HG03521 (cell line): ENCODE results near the gene GPC5.
"Not testable (repeated sequence)": the region's sequence is repeated elsewhere in the genome, so short reads cannot be mapped to it uniquely, and the experiment has no call there.

Experiments
- ATAC-seq: cut with Tn5 transposase; IDR thresholded peaks from one replicate; pipeline ENCODE4 v1.9.1; 2021; ENCODE audit warnings: mild to moderate bottlenecking, moderate library complexity; ENCODE audit not compliant: unreplicated experiment

Gene GPC5

DNA sequence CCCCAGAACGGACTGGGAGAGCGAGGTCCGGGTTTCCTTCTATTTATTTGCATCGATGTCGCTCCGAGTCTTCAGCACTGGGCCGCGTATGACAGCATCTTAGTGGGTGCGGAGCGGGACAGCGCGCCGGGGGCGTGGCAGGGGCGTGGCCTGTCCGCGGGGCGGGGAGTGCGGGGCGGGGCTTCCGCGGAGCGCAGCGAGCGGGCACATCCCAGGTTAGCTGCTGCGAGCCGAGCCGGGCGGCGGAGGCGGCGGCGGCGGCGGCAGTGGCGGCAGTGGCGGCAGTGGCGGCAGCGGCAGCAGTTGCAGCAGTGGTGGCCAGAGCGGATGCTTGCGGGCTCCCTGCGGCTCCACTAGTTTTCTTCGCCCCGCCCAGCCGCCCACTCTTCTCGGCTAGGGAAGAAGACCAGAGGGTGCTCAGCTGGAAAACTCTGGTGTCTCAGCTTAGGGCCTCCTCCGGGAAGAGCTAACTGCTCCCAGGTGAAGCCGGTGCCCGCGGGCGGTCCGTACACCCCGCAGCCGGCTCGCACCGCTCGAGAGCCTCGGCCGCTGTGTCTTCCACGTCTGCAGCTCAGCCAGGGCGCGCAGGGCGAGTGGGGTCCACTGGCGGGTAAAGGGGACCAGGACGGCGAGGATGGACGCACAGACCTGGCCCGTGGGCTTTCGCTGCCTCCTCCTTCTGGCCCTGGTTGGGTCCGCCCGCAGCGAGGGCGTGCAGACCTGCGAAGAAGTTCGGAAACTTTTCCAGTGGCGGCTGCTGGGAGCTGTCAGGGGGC is at the start of gene GPC5:
TSS of gene GPC5 (plus strand) at position 209 of the 776 bp plus-strand sequence.
- ATAC-seq: peak; percentile 98

DNA sequence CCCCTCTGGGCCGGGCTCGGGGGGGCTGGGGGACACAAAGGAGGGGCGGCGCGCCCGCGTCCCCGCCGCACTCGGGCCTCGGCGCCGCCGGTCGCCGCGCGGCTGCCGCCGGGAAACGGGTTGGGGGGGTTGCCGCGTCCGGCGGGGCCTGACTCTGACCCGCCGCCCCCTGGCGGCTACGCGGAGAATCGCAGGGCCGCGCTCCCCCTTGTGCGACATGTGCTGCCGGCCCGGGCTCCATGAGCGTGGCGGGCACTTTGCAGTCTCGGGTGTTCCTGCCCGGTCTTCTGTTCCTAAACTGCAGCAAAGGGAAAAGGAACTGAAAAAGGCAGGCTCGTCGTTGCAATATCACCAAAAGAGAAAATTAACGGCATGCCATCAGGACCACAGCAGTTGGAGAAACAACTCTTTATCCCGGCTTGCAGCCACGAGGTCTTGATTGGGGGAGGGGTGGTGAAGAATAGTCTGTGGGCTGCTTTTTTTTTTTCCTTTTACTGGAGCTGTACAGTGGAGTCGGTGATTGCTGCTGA is 49.5 kb upstream of the GPC5 start:
- peak; percentile 49 for ATAC-seq

DNA sequence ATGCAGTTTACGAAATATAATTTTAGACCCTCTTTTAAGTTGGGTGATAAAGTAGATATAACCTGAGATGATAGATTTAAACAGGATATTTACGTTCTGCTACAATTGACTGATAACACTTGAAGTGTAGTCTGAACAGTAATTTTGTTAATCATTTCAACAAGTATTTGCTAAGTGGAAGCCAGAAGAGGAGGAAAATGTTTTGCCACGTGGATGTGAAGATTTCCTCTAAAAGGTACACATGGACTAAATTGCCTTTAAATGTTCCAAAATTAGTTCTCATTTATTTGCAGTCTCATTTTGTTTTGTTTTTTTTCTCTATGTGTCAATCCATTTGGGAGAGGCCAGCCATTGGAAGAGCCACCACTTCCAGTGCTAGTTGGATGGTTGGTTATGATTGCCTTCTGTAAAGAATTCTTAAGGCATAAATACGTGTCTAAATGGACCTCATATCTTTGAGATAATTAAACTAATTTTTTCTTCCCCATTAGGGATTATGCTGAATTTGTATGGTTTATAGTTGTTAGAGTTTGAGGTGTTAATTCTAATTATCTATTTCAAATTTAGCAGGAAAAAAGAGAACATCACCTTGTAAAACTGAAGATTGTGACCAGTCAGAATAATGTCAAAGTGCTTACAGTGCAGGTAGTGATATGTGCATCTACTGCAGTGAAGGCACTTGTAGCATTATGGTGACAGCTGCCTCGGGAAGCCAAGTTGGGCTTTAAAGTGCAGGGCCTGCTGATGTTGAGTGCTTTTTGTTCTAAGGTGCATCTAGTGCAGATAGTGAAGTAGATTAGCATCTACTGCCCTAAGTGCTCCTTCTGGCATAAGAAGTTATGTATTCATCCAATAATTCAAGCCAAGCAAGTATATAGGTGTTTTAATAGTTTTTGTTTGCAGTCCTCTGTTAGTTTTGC is 48.2 kb upstream of the GPC5 start:
- ATAC-seq: no peak

DNA sequence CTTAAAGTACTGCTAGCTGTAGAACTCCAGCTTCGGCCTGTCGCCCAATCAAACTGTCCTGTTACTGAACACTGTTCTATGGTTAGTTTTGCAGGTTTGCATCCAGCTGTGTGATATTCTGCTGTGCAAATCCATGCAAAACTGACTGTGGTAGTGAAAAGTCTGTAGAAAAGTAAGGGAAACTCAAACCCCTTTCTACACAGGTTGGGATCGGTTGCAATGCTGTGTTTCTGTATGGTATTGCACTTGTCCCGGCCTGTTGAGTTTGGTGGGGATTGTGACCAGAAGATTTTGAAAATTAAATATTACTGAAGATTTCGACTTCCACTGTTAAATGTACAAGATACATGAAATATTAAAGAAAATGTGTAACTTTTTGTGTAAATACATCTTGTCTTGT is 47.3 kb upstream of the GPC5 start:
- ATAC-seq: no peak

DNA sequence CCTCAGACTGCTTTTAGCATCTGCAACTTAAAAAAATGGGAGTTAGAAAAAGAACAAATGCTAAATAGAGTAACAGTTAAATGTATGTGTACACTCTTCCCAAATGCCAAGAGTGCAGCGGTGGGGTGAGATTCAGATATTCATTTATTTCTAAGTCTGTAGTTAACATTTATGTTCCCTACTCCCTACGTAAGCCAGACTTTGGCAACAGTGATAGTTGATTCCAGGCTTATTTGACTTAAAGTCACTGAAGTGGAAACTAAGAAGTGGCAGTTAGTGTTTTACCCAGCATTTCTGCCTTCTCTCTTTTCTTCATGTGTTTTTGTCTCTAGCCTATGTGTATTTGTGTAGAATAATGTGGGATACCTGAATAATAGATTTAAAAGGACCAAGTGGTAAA is 46.4 kb upstream of the GPC5 start:
- no peak for ATAC-seq

DNA sequence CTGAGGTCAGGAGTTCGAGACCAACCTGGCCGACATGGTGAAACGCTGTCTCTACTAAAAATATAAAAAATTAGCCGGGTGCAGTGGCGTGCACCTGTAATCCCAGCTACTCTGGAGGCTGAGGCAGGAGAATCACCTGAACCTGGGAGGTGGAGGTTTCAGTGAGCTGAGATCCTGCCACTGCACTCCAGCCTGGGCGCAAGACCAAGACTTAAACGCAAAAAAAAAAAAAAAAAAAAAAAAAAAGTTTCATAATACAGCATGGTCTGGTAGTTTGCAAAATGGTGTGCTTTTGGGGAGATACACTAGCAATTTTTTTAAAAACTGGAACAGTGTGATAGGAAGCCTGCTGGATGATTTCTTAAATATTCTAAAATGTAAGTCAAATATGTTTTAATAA is 45.5 kb upstream of the GPC5 start:
- not testable (repeated sequence) for ATAC-seq

DNA sequence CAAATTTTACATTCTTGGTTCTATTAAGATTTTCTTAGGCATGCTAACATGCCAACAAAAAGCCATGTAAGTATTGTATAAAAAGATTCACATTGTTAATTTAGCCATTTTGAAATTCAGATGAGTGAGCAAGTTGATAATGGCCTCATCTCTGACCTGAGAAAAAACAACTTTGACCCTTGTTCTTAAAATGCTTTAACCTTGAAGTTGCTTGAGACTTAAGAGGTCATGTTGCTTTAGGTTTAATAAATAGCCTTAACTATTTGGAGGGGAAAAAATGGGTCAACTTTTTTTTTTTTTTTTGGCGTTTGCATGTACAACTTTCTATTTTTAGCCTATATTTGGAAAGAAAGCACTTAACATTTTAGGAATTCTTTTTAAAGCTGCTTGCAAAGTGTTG is 44.9 kb upstream of the GPC5 start:
- ATAC-seq: no peak

DNA sequence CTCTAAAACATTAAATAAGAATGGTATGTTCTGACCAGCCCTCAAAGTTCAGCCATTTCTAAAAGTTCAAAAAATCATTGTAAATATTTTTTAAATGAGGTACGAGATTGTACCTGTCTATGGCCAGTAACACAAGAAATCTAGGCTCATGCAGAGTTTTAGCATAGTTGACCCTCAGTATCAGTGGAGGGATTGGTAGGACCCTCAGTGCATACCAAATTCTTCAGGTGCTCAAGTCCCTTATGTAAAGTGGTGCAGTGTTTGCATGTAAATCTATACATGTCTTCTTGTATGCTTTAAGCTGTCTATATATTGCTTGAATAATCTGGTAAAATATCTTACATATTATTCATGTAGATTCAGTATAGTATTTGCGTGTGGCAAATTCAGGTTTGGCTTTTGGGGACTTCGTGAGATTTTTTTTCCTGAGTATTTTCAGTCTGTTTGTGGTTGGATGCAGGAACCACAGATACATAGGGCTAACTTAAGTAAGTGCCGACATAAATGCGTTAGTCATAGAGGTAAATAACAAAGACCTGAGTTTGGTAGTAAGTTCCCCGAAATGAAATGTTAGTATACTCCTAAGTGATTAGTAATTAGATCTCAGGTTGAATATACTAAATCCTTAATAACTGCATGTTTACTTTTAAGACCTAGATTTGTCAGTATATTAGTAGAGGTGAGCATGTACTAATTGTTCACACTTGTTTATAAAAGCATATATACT is 43.2 kb upstream of the GPC5 start:
- ATAC-seq: no peak

DNA sequence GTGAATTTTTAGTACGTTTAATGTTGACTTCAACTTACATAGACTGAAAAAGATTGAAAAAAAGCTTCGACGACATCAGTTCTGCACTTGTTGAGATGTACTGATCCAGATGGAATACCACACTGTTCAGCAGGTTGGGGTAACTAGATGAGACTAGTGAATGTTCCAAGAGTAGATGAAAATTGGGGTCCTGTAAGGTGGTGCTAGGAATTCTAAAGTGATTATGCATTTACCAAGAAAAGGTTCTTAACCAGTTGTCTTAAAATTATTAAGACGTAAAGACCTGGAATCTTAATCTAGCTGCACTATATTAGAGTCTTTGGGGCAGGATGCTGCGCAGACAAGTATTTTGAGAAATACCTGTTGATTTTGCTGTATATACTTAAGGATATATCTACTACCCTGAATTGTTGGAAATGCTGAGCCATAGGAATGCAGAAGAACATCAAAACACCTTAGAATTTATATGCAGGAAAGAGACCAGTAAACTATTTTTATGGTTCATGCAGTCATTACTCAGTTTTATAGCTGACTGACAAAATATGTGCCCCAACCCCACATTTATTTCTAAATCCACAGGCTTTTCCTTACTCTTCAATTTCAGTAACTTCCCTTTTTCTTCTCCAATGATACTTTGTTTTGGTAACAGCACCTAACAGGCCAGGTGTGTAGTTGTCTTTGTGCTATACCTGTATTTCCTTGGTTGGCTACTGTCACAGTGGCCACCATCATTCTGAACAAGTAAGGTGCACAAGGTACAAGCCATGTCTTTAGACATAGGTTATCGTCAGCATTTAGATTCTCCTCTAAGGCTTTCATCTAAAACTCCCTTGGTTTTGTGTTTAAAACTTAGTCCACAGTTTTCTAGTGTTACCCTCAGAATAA is 42.4 kb upstream of the GPC5 start:
- ATAC-seq: no peak

DNA sequence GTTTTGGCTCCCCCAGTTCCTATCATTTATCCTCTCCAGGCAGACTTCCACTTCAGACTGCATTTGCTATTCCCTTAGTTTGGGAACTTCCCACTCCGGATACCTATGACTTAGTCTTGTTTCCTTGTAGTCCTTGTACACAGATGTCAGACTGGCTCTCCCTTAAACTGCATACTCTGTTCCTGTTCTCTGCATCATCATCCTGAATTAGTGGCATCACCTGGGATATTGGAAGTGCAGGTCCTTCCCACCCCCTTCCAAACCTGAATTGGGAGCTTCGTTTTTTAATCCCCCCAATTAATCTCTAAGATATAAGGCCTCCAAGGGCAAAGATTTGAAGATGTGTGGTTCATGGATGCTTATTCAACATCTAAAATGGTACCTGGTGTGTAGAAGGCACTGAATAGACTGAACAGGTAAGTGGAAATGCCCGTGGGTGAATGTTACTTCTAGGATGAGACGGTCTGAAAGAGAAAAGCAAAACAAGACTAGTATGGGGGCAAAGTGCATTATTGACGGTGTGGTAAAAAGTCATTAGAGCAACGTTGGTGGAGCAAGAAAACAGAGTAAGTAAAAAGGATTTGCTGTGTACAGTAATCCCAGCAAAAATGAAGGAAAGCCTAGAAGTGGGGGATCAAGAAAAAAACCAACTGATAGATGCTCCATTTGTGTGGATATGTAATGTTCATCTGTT is 41.4 kb upstream of the GPC5 start:
- ATAC-seq: no peak

DNA sequence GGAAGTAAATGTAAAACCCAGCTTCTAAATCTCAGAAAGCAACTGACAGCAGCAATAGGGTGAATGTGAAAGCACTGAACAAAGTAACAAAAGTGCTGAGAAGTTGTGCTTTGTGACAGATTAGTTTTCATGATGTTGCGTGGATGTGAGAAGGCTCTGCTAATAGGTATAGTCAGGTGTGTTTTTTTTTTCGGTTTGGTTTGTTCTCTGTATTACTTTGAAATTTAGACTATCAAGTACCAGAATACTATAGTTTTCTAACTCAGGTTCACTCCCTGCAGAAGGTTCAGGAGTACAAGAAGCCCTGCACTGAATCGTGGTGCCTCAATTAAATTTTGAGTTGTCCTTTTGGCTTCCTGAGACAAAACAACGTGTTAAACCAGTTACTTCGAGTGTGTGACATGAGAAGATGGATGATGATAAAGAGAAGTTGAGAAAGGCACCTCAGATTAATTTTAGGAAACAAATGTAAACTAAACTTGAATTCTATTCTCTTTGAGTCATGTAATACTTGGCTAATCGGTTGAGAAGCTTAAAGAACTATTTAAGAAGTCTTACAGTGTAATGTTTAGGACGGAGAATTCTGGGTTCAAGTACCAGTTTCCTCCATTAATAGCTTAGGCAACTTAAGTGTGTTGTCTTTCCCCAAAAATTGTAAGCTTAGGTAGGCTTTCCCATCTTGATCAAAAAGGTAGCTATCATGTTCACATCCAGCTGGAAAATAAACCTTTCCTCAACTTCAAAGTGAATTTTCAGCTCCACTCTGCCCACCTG is 40.6 kb upstream of the GPC5 start:
- no peak for ATAC-seq

DNA sequence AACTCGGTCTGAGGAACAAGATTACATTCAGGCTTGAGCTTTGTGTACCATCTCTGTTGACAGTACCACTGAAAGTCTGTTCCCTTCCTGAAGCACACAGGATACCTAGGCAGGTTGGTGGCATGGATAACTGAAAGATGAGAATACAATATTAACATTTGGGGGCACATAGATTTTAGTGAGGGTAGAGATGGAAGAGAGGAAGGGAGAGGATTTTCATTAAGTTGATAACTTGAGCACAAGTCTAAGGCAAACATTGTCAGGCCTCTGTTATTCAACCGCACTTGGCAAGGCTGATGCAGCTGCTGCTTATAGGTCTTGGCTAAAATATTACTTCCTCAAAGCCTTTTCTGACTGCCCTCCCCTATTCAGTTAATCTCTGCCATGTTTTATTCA is 40.0 kb upstream of the GPC5 start:
- no peak for ATAC-seq

DNA sequence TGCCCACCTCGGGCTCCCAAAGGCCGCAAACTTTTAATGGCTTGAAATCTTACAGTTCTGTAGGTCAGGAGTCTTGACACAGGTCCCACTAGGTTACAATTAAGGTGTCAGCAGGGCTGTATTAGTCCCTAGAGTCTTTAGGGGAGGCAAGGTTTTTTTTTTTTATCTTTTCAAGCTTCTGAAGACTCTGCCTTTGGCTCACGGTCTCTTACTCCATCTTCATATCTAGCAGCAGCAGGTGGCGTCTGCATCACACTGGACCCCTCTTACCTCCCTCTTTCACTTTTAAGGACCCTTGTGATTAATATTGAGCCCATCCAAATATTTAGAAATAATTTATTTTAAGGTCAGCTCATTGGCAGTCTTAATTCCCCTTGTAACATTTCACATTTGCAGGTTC is 39.3 kb upstream of the GPC5 start:
- no peak for ATAC-seq

DNA sequence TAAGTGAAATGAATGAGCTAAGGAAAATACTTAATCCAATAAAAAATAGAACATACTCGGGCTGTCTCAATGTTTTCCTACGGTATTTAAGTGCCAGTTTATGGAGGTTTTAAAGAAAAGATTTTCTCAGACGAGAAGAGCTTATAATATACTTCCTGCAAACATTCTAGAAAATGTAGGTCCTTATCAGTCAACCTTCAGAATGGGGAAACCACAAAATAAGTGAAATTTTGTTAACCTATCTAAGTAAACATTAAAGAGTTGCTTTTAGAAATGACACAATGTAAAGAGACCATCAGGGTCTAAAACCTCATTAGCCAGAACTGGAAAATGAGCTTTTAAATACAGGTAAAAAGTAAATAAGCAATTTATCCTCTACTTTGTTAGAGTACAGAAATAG is 38.8 kb upstream of the GPC5 start:
- ATAC-seq: no peak

DNA sequence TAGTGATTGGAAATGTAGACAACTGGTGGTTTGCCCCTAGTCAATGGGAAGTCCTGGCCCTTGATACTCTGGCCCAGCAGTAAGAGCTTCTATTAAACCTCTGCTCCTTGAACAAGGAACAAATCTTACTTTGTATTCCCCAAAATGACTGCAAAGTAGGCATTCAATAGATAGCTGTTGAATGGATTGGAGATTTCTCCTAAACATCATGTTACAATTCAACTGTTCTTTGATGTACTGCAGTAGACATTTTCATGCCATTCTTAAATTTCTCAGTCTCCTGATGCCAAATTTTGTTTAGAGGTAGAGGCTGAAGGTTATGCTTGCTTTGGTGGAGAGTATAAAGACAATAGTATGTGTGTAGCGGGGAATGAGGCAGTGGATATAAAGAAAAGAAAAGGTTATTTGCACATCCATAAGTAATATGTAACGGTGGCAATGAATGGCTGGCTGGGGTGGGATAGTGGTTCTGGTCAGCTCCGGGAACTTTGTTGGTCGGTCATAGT is 38.1 kb upstream of the GPC5 start:
- ATAC-seq: no peak

DNA sequence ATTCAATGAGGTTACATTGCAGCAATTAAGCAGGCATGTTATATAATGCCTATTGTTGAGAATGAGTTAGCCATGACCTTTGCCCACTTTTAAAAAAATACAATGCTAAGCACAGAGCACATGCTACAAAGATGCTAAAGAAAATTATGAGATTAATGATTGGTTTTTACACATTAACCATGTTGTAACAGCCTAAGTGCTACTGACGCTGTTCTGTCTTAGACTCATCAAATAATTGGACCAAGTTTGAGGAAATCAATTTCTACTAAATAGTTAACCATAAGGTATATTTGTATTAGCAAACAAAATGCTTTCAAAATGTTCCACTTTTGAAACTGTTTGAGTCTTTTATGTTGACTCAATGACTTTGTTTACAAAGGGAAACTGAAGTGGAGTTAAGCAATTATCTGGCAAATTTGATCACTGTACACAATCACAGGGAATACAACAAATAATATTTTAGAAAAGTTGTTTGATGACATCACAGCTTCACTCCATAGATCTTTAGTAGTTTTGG is 36.6 kb upstream of the GPC5 start:
- no peak for ATAC-seq

DNA sequence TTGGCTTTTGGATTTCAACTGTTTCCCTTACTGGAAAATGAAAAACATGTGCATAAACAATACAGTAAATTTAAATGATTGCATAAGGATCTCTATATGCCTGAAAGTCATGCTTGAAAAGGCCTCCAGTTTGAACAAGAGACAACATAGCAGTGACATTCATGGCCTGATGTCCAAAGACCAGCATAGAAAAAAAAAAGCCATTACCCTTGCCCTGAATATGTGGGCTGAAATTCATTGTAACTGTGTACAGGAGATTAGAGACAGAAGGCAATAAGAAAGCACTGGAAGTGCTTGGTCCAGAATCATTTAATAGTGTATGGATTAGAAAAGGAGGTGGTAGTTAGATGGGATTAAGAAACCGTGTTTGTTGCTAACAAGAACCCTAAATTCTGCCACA is 35.5 kb upstream of the GPC5 start:
- ATAC-seq: no peak

DNA sequence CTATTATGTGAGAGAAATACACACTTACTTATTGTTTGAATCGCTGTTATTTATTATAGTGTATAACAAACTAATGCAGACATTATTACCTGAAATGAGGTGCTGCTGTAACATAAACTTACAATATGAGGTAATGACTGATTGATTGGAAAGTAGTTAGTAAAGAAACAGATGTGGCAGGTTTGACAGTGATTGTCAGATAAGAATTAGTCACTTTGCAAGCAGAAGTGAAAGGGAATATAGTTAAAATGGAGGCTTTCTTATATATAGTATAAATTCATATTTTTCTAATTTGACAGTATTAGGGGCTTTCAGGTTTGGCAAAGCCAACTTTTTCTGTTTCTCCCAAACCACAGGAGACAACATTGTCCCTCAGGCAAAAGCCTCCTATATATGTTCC is 30.3 kb upstream of the GPC5 start:
- no peak for ATAC-seq
